HepG2 (cell line): ENCODE measurements around the gene PMM2. TPM values are rescaled to one million over a fixed set of nuclear protein-coding genes. Genes with fewer than 3 reads are reported as not detected.

Experiments
- ARNT2 ChIP-seq: sonication (generic); formaldehyde crosslinking; IDR thresholded peaks from 2 replicates; pipeline ENCODE4 v1.8.0; 2022; ENCODE audit warnings: mild to moderate bottlenecking, low read depth, missing genetic modification reagents, moderate library complexity
- ATF6 ChIP-seq: sonication (generic); formaldehyde crosslinking; conservative IDR thresholded peaks from 2 replicates; pipeline ENCODE4 v1.4.0; 2020; ENCODE audit warnings: missing genetic modification reagents
- ERF ChIP-seq: IDR thresholded peaks from 2 replicates; pipeline ENCODE4 v1.6.1; 2018; ENCODE audit warnings: missing biosample characterization, missing genetic modification reagents
- HNF1B ChIP-seq: sonication (generic); formaldehyde crosslinking; IDR thresholded peaks from 2 replicates; pipeline ENCODE4 v1.5.1; 2020; ENCODE audit warnings: mild to moderate bottlenecking, moderate library complexity, missing genetic modification reagents
- HOXA3 ChIP-seq: sonication (generic); formaldehyde crosslinking; IDR thresholded peaks from 2 replicates; pipeline ENCODE4 v1.5.0; 2020; ENCODE audit warnings: missing genetic modification reagents
- KLF12 ChIP-seq: sonication (generic); formaldehyde crosslinking; IDR thresholded peaks from 2 replicates; pipeline ENCODE4 v1.4.0; 2020; ENCODE audit warnings: missing genetic modification reagents, borderline replicate concordance
- KMT2A ChIP-seq: sonication (generic); formaldehyde crosslinking; IDR thresholded peaks from 2 replicates; pipeline ENCODE4 v1.4.0; 2020; ENCODE audit warnings: missing genetic modification reagents
- MEF2D ChIP-seq: sonication (generic); formaldehyde crosslinking; IDR thresholded peaks from 2 replicates; pipeline ENCODE4 v1.5.1; 2020; ENCODE audit warnings: mild to moderate bottlenecking, missing genetic modification reagents
- TBX2 ChIP-seq: sonication (generic); formaldehyde crosslinking; IDR thresholded peaks from 2 replicates; pipeline ENCODE4 v1.5.0; 2020; ENCODE audit warnings: missing genetic modification reagents, mild to moderate bottlenecking, borderline replicate concordance
- TERF1 ChIP-seq: sonication (generic); formaldehyde crosslinking; IDR thresholded peaks from 2 replicates; pipeline ENCODE4 v1.8.0; 2022; ENCODE audit warnings: mild to moderate bottlenecking, missing genetic modification reagents, moderate library complexity
- TFAP4 ChIP-seq: sonication (generic); IDR thresholded peaks from 2 replicates; pipeline ENCODE4 v1.6.1; 2016; ENCODE audit warnings: low read depth, borderline replicate concordance
- YY1 ChIP-seq: IDR thresholded peaks from 2 replicates; pipeline ENCODE4 v1.6.1; 2011; ENCODE audit warnings: low read length, low read depth, moderate library complexity, mild to moderate bottlenecking; ENCODE audit not compliant: insufficient read depth, insufficient replicate concordance
- ZBTB21 ChIP-seq: sonication (generic); formaldehyde crosslinking; IDR thresholded peaks from 2 replicates; pipeline ENCODE4 v1.4.0; 2020; ENCODE audit warnings: missing genetic modification reagents
- ZNF160 ChIP-seq: sonication (generic); formaldehyde crosslinking; IDR thresholded peaks from 2 replicates; pipeline ENCODE4 v1.8.0; 2022; ENCODE audit warnings: mild to moderate bottlenecking, inconsistent platforms, missing genetic modification reagents
- ZNF264 ChIP-seq: sonication (generic); formaldehyde crosslinking; IDR thresholded peaks from 2 replicates; pipeline ENCODE4 v1.4.0; 2020; ENCODE audit warnings: missing genetic modification reagents
- ZNF280D ChIP-seq: sonication (generic); formaldehyde crosslinking; IDR thresholded peaks from 2 replicates; pipeline ENCODE4 v1.5.1; 2020; ENCODE audit warnings: mild to moderate bottlenecking, missing genetic modification reagents
- ZNF383 ChIP-seq: sonication (generic); formaldehyde crosslinking; IDR thresholded peaks from 2 replicates; pipeline ENCODE4 v1.4.0; 2020; ENCODE audit warnings: missing genetic modification reagents, mild to moderate bottlenecking, borderline replicate concordance
- ZNF747 ChIP-seq: sonication (generic); formaldehyde crosslinking; IDR thresholded peaks from 2 replicates; pipeline ENCODE4 v1.8.1; 2023; ENCODE audit warnings: missing genetic modification reagents, mild to moderate bottlenecking, borderline replicate concordance
- ZNF878 ChIP-seq: sonication (generic); formaldehyde crosslinking; IDR thresholded peaks from 2 replicates; pipeline ENCODE4 v1.8.1; 2023; ENCODE audit warnings: mild to moderate bottlenecking, missing genetic modification reagents, moderate library complexity
- polyA plus RNA-seq, 8 experiments: library from polyadenylated mRNA; depleted of rRNA in 3 of 8; stranded (reverse) in 7 of 8; unstranded in 1 of 8; fragments of >200 nt; fragmentation: Illumina TruSeq in 4 of 8; extraction: Trizol in 4 of 8; gene quantifications; 2 replicates each; pipeline versions ENCODE4 v1.2.1 to v1.2.3, GENCODE V29; 2011 to 2016; ENCODE audit warnings: low read depth in 4 of 8, missing spikeins in 1 of 8, mixed read lengths in 1 of 8; ENCODE audit not compliant: insufficient read depth in 1 of 8
- total RNA-seq, 5 experiments: library from RNA; depleted of rRNA; stranded (reverse); fragments of >200 nt; fragmentation: Illumina TruSeq; extraction: Trizol; gene quantifications; 2 replicates each; pipeline ENCODE4 v1.2.3, GENCODE V29; 2016; ENCODE audit warnings: low read depth in 1 of 5

PMM2 gene
- total and polyA plus RNA-seq, 2 of the 13 experiments (the other 11 are each of a cell fraction or from before 2014, with no cell fraction given): 52.2 to 93.7 TPM

GRCh38 chr16:8867216-8867931 lies 69.7 kb downstream of the PMM2 start (continued):
- TF ChIP-seq ZNF878 (CRISPR knock-in tag): no peak
- TF ChIP-seq HOXA3 (CRISPR knock-in tag): no peak
- TF ChIP-seq ZNF160 (CRISPR knock-in tag): no peak
- no peak for TF ChIP-seq ZBTB21 (CRISPR knock-in tag)
- 0 out of 2 replicates have a peak, but pooled peaks have one; percentile 14 for TF ChIP-seq ZNF383 (CRISPR knock-in tag)
- peak; percentile 66; the same call in 1 of the 2 replicates for TF ChIP-seq ZNF747 (CRISPR knock-in tag)
- no peak for TF ChIP-seq ATF6 (CRISPR knock-in tag)
- TF ChIP-seq MEF2D (CRISPR knock-in tag): peak; percentile 51; the same call in 1 of the 2 replicates
- TF ChIP-seq TBX2 (CRISPR knock-in tag): peak; percentile 59
- 0 out of 2 replicates have a peak, but pooled peaks have one; percentile 11 for TF ChIP-seq KLF12 (CRISPR knock-in tag)
- peak; percentile 60 for TF ChIP-seq HNF1B (CRISPR knock-in tag)
- TF ChIP-seq ZNF280D (CRISPR knock-in tag): peak; percentile 83; the same call in 1 of the 2 replicates
- no peak for TF ChIP-seq ZNF264 (CRISPR knock-in tag)
- no peak; the same call in 1 of the 2 replicates for TF ChIP-seq TFAP4
- no peak for TF ChIP-seq ERF (CRISPR knock-in tag)
- no peak for TF ChIP-seq TERF1 (CRISPR knock-in tag)
- TF ChIP-seq KMT2A (CRISPR knock-in tag): 0 out of 2 replicates have a peak, but pooled peaks have one; percentile 9
- TF ChIP-seq ARNT2 (CRISPR knock-in tag): 0 out of 2 replicates have a peak, but pooled peaks have one; percentile 30
- peak; percentile 10 for TF ChIP-seq YY1
